ENCODE results near the gene TRPV4. TPM values are rescaled to one million over a fixed set of nuclear protein-coding genes. Genes with fewer than 3 reads are reported as not detected.
A peak's percentile ranks its signal among the peaks of the same experiment; 100 is the strongest.

TRPV4 gene
- polyA plus RNA-seq, 1 experiment: 5.2 TPM

GRCh38 chr12:109752117-109753053, 80.8 kb downstream of the TRPV4 start:
- Histone ChIP-seq H3K27ac (ENCODE audit: low read depth, low read length) (no peak overlapping the region), H3K9me3 (ENCODE audit: control insufficient read depth, insufficient read depth, low read length) (no peaks in the 10 kb centered on the region), H3K27me3 (ENCODE audit: control insufficient read depth, insufficient read depth, low read length) (peaks cover 20% of the 10 kb centered on the region), H3K4me3 (ENCODE audit: low read depth, low read length) (no peak overlapping the region)
- ChIA-PET POLR2A (no interaction called here), CTCF (interaction anchor here (0.7 kb wide), 1 partner anchor 155 kb away, joined by 3 read pairs; no protein-coding TSS in a partner anchor)
- DNase-seq (ENCODE audit: low read depth, low spot score): no peak
- TF ChIP-seq, protein P1, sequence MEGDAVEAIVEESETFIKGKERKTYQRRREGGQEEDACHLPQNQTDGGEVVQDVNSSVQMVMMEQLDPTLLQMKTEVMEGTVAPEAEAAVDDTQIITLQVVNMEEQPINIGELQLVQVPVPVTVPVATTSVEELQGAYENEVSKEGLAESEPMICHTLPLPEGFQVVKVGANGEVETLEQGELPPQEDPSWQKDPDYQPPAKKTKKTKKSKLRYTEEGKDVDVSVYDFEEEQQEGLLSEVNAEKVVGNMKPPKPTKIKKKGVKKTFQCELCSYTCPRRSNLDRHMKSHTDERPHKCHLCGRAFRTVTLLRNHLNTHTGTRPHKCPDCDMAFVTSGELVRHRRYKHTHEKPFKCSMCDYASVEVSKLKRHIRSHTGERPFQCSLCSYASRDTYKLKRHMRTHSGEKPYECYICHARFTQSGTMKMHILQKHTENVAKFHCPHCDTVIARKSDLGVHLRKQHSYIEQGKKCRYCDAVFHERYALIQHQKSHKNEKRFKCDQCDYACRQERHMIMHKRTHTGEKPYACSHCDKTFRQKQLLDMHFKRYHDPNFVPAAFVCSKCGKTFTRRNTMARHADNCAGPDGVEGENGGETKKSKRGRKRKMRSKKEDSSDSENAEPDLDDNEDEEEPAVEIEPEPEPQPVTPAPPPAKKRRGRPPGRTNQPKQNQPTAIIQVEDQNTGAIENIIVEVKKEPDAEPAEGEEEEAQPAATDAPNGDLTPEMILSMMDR (IDR thresholded peaks at IDR 0.05; ENCODE audit: low read depth, low read length): no peak

DNA sequence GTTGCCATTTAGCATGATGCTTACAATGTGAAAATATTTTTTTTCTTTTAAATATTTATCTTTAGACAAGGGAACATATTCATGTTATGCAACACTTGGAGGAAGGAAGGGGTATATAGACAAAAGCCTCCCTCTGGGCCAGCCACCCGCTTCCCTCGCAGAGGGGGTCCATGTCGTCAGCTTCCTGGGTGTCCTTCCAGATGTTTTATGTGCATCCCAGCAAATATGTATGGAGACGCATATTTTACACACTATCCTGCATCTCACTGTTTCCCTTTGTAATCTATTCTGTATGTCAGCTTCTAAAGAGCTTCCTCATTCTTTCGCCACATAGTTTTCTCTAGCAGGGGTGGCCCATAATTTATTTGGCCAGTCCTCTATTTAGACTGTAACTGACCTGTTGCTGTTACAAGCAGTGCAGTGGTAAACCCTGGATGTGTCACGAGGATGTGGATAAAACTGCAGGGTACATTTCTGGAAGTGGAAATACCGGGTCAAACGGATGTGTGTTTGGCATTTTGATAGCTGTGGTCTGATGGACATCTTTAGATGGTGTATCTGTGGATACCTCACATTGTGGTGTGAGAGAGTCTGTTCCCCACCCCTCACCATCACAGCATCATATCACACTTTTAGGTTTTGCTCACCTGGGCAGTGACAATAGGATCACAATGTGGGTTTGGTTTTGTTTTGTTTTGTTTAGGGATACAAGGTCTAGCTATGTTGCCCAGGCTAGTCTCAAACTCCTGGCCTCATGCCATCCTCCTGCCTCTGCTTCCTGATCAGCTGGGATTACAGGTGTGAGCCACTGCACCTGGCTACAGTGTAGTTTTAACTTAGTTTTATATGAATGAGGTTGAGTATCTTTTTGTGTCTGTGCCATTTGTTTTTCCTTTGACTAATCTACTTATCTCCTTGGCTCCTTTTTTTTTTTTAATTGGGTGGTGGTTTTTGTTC, 87.9 kb downstream of the TRPV4 start:
- H3K27ac ChIP-seq (ENCODE audit: low read depth, low read length): no peak overlapping the region
- CTCF ChIA-PET: interaction anchor here (0.6 to 1.4 kb wide), 4 partner anchors 26 to 1173 kb away, joined by 3 to 5 read pairs (median 4); no protein-coding TSS in a partner anchor
- POLR2A ChIA-PET: interaction anchor here (1.3 kb wide), 1 partner anchor 9 kb away, joined by 4 read pairs; no protein-coding TSS in a partner anchor
- peaks cover 11% of the 10 kb centered on the region for H3K27me3 ChIP-seq (ENCODE audit: control insufficient read depth, insufficient read depth, low read length)
- H3K4me3 ChIP-seq (ENCODE audit: low read depth, low read length): no peak overlapping the region
- peak; percentile 10 for DNase-seq (ENCODE audit: low read depth, low spot score)
- TF ChIP-seq, protein P1 (IDR thresholded peaks at IDR 0.05; ENCODE audit: low read depth, low read length): no peak
- no peaks in the 10 kb centered on the region for H3K9me3 ChIP-seq (ENCODE audit: control insufficient read depth, insufficient read depth, low read length)

DNA sequence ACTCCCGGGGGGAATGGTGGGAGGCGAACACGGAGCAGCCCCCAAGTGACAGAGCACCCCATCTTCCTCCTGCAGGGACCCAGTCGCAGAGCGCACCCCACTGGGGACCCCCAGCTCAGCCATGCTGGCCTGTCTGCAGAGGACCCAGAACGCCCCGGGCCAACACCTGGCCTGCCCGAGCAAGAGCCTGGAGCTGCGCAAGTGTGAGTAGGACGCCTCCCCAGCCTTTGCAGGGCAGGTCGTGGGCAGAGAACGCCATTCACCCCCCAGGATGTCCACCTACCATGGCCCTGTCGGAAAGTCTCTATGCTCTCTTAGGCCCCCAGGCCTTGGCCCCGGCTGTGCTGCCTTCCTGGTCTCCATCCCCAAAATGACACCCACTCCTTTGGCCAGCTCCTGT, 89.2 kb downstream of the TRPV4 start:
- no peak for DNase-seq (ENCODE audit: low read depth, low spot score)
- Histone ChIP-seq H3K27me3 (ENCODE audit: control insufficient read depth, insufficient read depth, low read length) (peaks cover 11% of the 10 kb centered on the region), H3K9me3 (ENCODE audit: control insufficient read depth, insufficient read depth, low read length) (no peaks in the 10 kb centered on the region), H3K4me3 (ENCODE audit: low read depth, low read length) (no peak overlapping the region), H3K27ac (ENCODE audit: low read depth, low read length) (no peak overlapping the region)
- CTCF ChIA-PET: interaction anchor here (1.1 to 1.4 kb wide), 3 partner anchors 25 to 225 kb away, joined by 3 to 5 read pairs (median 3); no protein-coding TSS in a partner anchor
- POLR2A ChIA-PET: no interaction called here
- TF ChIP-seq, protein P1 (IDR thresholded peaks at IDR 0.05; ENCODE audit: low read depth, low read length): no peak

DNA sequence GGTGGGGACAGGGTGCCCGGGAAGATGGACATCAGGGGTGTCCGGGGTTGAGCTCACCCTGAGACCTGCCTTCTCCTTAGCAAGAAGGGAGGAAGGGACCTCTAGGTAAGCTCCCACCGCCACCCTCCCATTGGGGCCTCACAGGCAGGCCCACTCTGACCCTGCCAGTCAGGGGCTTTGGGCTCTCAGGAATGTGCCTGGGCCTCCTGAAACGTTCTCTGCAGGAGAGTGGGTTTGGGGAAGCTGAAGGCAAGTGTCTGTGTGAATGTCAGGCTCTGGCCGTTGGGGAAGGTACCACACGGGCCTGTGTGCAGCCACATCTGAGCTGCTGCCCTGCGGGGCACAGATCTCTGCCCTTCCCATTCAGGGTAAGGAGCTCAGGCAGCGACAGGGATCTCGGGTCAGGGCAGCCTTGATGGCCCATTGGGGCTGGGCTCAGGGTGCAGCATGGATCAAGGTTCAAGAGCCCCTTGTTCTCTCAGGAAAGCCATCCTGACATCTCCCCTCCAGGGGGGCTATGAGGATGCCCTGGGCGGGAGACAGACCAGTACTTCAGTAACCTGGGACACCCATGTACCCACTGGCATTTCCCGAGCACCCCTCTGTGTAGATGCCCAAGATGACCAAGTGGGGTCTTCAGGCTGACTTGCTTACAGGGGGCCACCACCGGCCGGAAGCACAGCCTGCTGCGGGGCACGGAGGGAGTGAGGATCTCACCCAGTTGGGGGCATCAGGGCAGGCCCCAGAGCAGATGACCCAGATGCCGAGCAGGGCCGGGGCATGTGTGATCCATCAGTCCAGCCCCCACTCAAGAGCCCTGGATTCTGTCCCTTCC, 89.9 kb downstream of the TRPV4 start:
- H3K27me3 ChIP-seq (ENCODE audit: control insufficient read depth, insufficient read depth, low read length): peaks cover 12% of the 10 kb centered on the region
- TF ChIP-seq, protein P1 (IDR thresholded peaks at IDR 0.05; ENCODE audit: low read depth, low read length): no peak
- DNase-seq (ENCODE audit: low read depth, low spot score): no peak
- H3K27ac ChIP-seq (ENCODE audit: low read depth, low read length): no peak overlapping the region
- no peak overlapping the region for H3K4me3 ChIP-seq (ENCODE audit: low read depth, low read length)
- POLR2A ChIA-PET: no interaction called here
- no peaks in the 10 kb centered on the region for H3K9me3 ChIP-seq (ENCODE audit: control insufficient read depth, insufficient read depth, low read length)
- CTCF ChIA-PET: interaction anchor here (0.9 to 1.3 kb wide), 2 partner anchors 25 to 31 kb away, joined by 3 to 4 read pairs; no protein-coding TSS in a partner anchor

All from AG04450 (cell line).